ENCODE data around the gene CD93. TPM values are rescaled to one million over a fixed set of nuclear protein-coding genes. Genes with fewer than 3 reads are reported as not detected.

Gene CD93
- total and polyA plus RNA-seq, 4 donors = 1.5 to 16.0 (median 11.9) TPM

- Histone ChIP-seq H3K4me3 (ENCODE audit: low read depth in 1 of 3, low read length in 3 of 3) (no peak overlapping the region), H3K27me3 (ENCODE audit: control insufficient read depth in 4 of 4, insufficient read depth in 4 of 4, low read length in 3 of 4) (no peaks in the 10 kb centered on the region), H3K27ac (ENCODE audit: low read depth in 1 of 2, low read length in 2 of 2) (no peak overlapping the region), H3K4me1 (ENCODE audit: control insufficient read depth in 4 of 4, insufficient read depth in 4 of 4, low read length in 3 of 4) (peaks cover 0 to 2% (median 0%) of the 10 kb centered on the region in 4 donors), H3K9ac (ENCODE audit: low read depth in 1 of 2, low read length in 2 of 2) (no peak overlapping the region), H3K36me3 (ENCODE audit: control insufficient read depth in 4 of 4, insufficient read depth in 3 of 4, low read depth in 1 of 4, low read length in 3 of 4) (no peaks in the 10 kb centered on the region), H3K9me3 (ENCODE audit: control insufficient read depth in 4 of 4, low read length in 3 of 4) (no peaks in the 10 kb centered on the region)
- no peak for DNase-seq (ENCODE audit: low spot score)
- TF ChIP-seq NR2F2 (IDR thresholded peaks at IDR 0.05) (no peak), REST (IDR thresholded peaks at IDR 0.05) (no peak), GABPA (IDR thresholded peaks at IDR 0.05 in 1 of 2, conservative IDR thresholded peaks at IDR 0.05 in 1 of 2) (no peak), SP1 (IDR thresholded peaks at IDR 0.05) (no peak), FOXA1 (IDR thresholded peaks at IDR 0.05) (no peak), RXRA (IDR thresholded peaks at IDR 0.05) (no peak), EGR1 (IDR thresholded peaks at IDR 0.05; ENCODE audit: low read depth in 2 of 2) (no peak), TAF1 (conservative IDR thresholded peaks at IDR 0.05) (no peak), YY1 (IDR thresholded peaks at IDR 0.05) (no peak), FOXA2 (IDR thresholded peaks at IDR 0.05) (no peak)
- TF ChIP-seq, protein P1, sequence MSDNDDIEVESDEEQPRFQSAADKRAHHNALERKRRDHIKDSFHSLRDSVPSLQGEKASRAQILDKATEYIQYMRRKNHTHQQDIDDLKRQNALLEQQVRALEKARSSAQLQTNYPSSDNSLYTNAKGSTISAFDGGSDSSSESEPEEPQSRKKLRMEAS (IDR thresholded peaks at IDR 0.05) = no peak
- TF ChIP-seq, protein P2, sequence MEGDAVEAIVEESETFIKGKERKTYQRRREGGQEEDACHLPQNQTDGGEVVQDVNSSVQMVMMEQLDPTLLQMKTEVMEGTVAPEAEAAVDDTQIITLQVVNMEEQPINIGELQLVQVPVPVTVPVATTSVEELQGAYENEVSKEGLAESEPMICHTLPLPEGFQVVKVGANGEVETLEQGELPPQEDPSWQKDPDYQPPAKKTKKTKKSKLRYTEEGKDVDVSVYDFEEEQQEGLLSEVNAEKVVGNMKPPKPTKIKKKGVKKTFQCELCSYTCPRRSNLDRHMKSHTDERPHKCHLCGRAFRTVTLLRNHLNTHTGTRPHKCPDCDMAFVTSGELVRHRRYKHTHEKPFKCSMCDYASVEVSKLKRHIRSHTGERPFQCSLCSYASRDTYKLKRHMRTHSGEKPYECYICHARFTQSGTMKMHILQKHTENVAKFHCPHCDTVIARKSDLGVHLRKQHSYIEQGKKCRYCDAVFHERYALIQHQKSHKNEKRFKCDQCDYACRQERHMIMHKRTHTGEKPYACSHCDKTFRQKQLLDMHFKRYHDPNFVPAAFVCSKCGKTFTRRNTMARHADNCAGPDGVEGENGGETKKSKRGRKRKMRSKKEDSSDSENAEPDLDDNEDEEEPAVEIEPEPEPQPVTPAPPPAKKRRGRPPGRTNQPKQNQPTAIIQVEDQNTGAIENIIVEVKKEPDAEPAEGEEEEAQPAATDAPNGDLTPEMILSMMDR (IDR thresholded peaks at IDR 0.05; ENCODE audit: low read depth, low read length, missing input control) = no peak
- WGBS = 85% methylated on average over 18 of the region's 18 CpGs
Observed at GRCh38 chr20:23122796-23123655, 36.9 kb upstream of the CD93 start.

GRCh38 chr20:23122321-23122720 is 36.2 kb upstream of the CD93 start:
- WGBS = 78% methylated on average over 9 of the region's 9 CpGs
- Histone ChIP-seq H3K4me1 (ENCODE audit: control insufficient read depth in 4 of 4, insufficient read depth in 4 of 4, low read length in 3 of 4) (peaks cover 0 to 2% (median 0%) of the 10 kb centered on the region in 4 donors), H3K27me3 (ENCODE audit: control insufficient read depth in 4 of 4, insufficient read depth in 4 of 4, low read length in 3 of 4) (no peaks in the 10 kb centered on the region), H3K9me3 (ENCODE audit: control insufficient read depth in 4 of 4, low read length in 3 of 4) (no peaks in the 10 kb centered on the region), H3K9ac (ENCODE audit: low read depth in 1 of 2, low read length in 2 of 2) (no peak overlapping the region), H3K27ac (ENCODE audit: low read depth in 1 of 2, low read length in 2 of 2) (no peak overlapping the region), H3K4me3 (ENCODE audit: low read depth in 1 of 3, low read length in 3 of 3) (no peak overlapping the region), H3K36me3 (ENCODE audit: control insufficient read depth in 4 of 4, insufficient read depth in 3 of 4, low read depth in 1 of 4, low read length in 3 of 4) (no peaks in the 10 kb centered on the region)
- DNase-seq (ENCODE audit: low spot score) = no peak
- TF ChIP-seq YY1 (IDR thresholded peaks at IDR 0.05) (no peak), SP1 (IDR thresholded peaks at IDR 0.05) (no peak)
